Testis (tissue), 5 donors: ENCODE measurements around the gene ATPAF2. TPM values are rescaled to one million over a fixed set of nuclear protein-coding genes. Genes with fewer than 3 reads are reported as not detected.

Experiments
- DNase-seq: peaks from one replicate; pipeline ENCODE4 v3.0.0-alpha.2; 2019
- H3K27ac ChIP-seq, 2 donors: fragments of 200-600 bp; sonication (generic); one replicate each; pipeline ENCODE4 v1.5.1; 2019
- H3K27me3 ChIP-seq: fragments of 200-600 bp; sonication (generic); one replicate; pipeline ENCODE4 v1.5.1; 2019
- H3K36me3 ChIP-seq: fragments of 200-600 bp; sonication (generic); one replicate; pipeline ENCODE4 v1.5.1; 2017; ENCODE audit warnings: low read depth; ENCODE audit errors: missing control alignments
- H3K4me1 ChIP-seq: fragments of 200-600 bp; sonication (generic); one replicate; pipeline ENCODE4 v1.5.1; 2019
- H3K4me3 ChIP-seq, 2 donors: fragments of 200-600 bp; sonication (generic); one replicate each; pipeline ENCODE4 v1.5.1; 2017 to 2019
- H3K9me3 ChIP-seq: fragments of 200-600 bp; sonication (generic); one replicate; pipeline ENCODE4 v1.5.1; 2017
- POLR2A ChIP-seq: fragments of 450-650 bp; IDR thresholded peaks from one replicate; pipeline ENCODE4 v1.6.1; 2017; ENCODE audit warnings: antibody characterized with exemption, mild to moderate bottlenecking, moderate library complexity
- WGBS, 2 donors: methylation state at CpG; one replicate each; pipeline ENCODE4 v1.1.5; 2018; 5-methylcytosine and 5-hydroxymethylcytosine counted together
- intact Hi-C: fragments of 100-400 bp; cut with DNase I; formaldehyde crosslinking; loops from one replicate; pipeline ENCODE4 v1.15.1; 2023; ENCODE audit warnings: low total_unique reads
- long read RNA-seq, 2 donors: transcript quantifications; one replicate each; lab custom pipeline, GENCODE V29; 2026
- polyA plus RNA-seq: library from polyadenylated mRNA; stranded (reverse); fragments of 350-450 nt; fragmentation: Illumina TruSeq; extraction: RNeasy Lipid Tissue Mini Kit (QIAGEN cat#74804); gene quantifications from one replicate; pipeline ENCODE4 v1.2.3, GENCODE V29; 2014; ENCODE audit warnings: low read depth, low replicate concordance; ENCODE audit not compliant: insufficient read depth
- total RNA-seq, 2 donors: library from RNA; depleted of rRNA; stranded (reverse); fragments of >200 nt; gene quantifications; one replicate each; pipeline ENCODE4 v1.2.3, GENCODE V29; 2016
- TF ChIP-seq, protein P1 (sequence below), 3 experiments: fragments of 450-650 bp in 2 of 3; fragments of 200-600 bp in 1 of 3; sonication (generic) in 1 of 3; IDR thresholded peaks; one replicate each; pipeline ENCODE4 v1.5.1; 2016 to 2019; ENCODE audit warnings: antibody characterized with exemption in 3 of 3, mild to moderate bottlenecking in 2 of 3, moderate library complexity in 1 of 3

ATPAF2 gene
- 10 to 100 TPM; 42.6 to 63.3 TPM for total RNA-seq
- polyA plus RNA-seq: 59.9 TPM
- long read RNA-seq, donor 1, transcript ATPAF2-206 (8 exons, 1,564 nt): major isoform, 8 of 12 reads
- long read RNA-seq, donor 1, partial matches to known transcripts: 0 of 12 reads
- long read RNA-seq, donor 1, other reads (novel, unspliced or antisense): 0 of 12 reads
- long read RNA-seq, donor 2, partial matches to known transcripts: 0 of 1 reads
- long read RNA-seq, donor 2, other reads (novel, unspliced or antisense): 0 of 1 reads

DNA sequence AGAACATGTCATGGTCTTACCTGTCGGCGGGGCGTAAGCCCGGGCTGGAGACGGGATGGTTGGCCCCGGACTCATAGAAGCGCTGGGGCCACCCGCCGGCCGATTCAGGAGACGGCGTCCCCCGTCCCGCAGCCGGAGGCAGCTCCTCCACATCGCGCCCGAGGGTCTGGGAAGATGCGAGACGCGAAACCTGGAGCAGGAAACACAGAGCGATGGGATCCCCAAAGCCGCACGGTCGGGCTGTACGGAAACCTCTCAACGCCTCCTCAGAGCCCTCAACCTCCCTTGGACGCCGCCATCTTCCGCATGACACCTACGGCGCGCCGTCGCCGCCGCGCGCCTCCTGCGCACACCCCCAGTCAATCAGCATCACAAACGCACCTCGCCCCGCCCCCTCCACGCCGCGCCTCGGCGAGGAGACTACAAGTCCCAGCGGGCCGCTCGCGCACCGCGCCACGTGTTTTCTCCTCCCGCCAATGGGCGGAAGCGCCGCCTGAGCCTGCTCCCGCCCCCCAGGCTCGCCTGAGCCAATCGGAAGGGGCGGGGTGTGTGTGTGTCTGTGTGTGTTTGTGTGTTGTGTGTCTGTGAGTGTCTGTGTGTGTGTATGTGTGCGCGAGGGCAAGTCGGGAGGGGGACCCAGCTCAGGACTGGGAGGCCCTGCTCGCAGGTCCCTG is at the start of gene ATPAF2, which contains the start of gene GID4:
ATPAF2 (minus strand) TSS at position 308 of the 674 bp plus-strand sequence; CDS start at position 153, 155 bp downstream.
GID4 (plus strand) TSS at position 548 of the 674 bp plus-strand sequence; CDS start at position 605, 57 bp downstream.
- peak; percentile 100 for DNase-seq
- 0 to 1% methylated on average over 3 to 67 of the region's 67 CpGs for WGBS, 2 donors
- no peaks in the 10 kb centered on the region for H3K9me3 ChIP-seq
- TF ChIP-seq, protein P1, sequence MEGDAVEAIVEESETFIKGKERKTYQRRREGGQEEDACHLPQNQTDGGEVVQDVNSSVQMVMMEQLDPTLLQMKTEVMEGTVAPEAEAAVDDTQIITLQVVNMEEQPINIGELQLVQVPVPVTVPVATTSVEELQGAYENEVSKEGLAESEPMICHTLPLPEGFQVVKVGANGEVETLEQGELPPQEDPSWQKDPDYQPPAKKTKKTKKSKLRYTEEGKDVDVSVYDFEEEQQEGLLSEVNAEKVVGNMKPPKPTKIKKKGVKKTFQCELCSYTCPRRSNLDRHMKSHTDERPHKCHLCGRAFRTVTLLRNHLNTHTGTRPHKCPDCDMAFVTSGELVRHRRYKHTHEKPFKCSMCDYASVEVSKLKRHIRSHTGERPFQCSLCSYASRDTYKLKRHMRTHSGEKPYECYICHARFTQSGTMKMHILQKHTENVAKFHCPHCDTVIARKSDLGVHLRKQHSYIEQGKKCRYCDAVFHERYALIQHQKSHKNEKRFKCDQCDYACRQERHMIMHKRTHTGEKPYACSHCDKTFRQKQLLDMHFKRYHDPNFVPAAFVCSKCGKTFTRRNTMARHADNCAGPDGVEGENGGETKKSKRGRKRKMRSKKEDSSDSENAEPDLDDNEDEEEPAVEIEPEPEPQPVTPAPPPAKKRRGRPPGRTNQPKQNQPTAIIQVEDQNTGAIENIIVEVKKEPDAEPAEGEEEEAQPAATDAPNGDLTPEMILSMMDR (IDR thresholded peaks at IDR 0.05): peak in 1 of 3 experiments; percentile 15
- no peak for TF ChIP-seq POLR2A
- intact Hi-C loops: loop anchor here (10.0 kb wide), 2 partner anchors 144 to 354 kb away; partner anchors contain the start of gene RAI1
- no peaks in the 10 kb centered on the region for H3K36me3 ChIP-seq
- no peaks in the 10 kb centered on the region for H3K27me3 ChIP-seq
- peaks cover 24% of the 10 kb centered on the region for H3K4me1 ChIP-seq
- H3K4me3 ChIP-seq: peak within 1 kb of the TSS; percentile 75 to 83
- peak within 1 kb of the TSS; percentile 82 to 83 for H3K27ac ChIP-seq

DNA sequence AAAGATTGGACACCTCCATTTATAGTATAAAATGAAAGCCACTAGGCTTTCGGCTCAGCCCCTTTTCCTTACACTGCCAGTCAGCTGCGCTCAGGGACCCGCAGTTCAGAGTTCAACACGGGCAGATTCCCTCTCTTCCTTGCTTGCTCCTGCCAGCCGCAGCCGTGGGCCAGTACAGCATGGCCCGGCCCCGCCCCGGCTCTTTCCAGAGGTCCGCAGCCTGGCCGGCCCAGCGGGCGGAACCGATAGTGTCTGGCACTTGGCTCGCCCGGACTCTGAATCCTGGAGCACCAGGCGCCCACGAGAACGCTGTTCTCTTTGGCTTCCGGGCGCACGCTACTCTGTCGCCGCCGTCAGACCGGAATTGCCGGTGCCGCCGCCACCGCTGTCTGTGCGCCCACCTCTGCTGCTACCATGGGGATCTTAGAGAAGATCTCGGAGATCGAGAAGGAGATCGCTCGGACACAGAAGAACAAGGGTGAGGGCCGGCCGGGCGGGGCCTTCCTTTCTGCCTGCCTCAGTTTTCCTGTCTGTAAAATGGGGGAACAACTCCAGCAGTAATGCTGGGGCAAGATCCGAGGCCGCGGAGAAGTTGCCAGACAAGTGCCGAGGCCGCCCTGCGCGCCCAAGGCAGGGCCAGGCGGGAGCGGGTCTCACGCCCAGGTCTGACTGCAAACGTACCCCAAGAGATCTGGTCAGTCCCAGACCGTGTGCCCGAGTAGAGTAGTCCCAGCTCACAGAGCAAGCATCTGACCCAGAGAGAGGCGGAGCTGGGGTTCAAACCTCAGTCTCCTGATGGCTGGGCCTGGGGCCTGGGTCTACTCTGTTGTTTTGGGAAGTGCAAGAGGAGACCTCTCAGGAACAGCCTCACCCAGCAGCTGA is 48.9 kb upstream of the ATPAF2 start, which contains the start of gene DRG2:
DRG2 (plus strand) TSS at position 339 of the 882 bp plus-strand sequence; CDS start at position 415, 76 bp downstream.
- H3K4me3 ChIP-seq: peak within 1 kb of the TSS; percentile 76 to 86
- TF ChIP-seq, protein P1 (IDR thresholded peaks at IDR 0.05): no peak
- no peak for TF ChIP-seq POLR2A
- intact Hi-C loops: no loop called here
- H3K9me3 ChIP-seq: no peaks in the 10 kb centered on the region
- H3K36me3 ChIP-seq: no peaks in the 10 kb centered on the region
- peaks cover 6% of the 10 kb centered on the region for H3K4me1 ChIP-seq
- peak; percentile 92 for DNase-seq
- no peaks in the 10 kb centered on the region for H3K27me3 ChIP-seq
- H3K27ac ChIP-seq: peak within 1 kb of the TSS; percentile 46 to 76
- 0 to 2% methylated on average over 3 to 52 of the region's 52 CpGs for WGBS, 2 donors

DNA sequence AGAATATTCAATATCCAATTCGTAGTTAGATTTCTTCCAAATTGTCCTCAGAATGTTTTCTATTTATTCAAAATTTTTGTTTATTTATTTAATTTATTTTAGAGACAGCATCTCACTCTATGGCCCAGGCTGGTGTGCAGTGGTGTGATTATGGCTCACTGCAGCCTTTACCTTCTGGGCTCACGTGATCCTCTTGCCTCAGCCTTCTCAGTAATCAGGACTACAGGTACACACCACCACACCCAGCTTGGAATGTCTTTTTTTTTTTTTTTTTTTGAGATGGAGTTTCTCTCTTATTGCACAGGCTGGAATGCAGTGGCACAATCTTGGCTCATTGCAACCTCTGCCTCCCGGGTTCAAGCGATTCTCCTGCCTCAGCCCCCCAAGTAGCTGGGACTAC is 45.3 kb upstream of the ATPAF2 start:
- intact Hi-C loops: no loop called here
- Histone ChIP-seq H3K4me3 (no peak overlapping the region), H3K27ac (no peak overlapping the region), H3K9me3 (no peaks in the 10 kb centered on the region), H3K36me3 (no peaks in the 10 kb centered on the region), H3K4me1 (peaks cover 6% of the 10 kb centered on the region), H3K27me3 (no peaks in the 10 kb centered on the region)
- no peak for DNase-seq
- 89 to 96% methylated on average over 4 of the region's 4 CpGs for WGBS, 2 donors
- TF ChIP-seq POLR2A: no peak
- TF ChIP-seq, protein P1 (IDR thresholded peaks at IDR 0.05): no peak

DNA sequence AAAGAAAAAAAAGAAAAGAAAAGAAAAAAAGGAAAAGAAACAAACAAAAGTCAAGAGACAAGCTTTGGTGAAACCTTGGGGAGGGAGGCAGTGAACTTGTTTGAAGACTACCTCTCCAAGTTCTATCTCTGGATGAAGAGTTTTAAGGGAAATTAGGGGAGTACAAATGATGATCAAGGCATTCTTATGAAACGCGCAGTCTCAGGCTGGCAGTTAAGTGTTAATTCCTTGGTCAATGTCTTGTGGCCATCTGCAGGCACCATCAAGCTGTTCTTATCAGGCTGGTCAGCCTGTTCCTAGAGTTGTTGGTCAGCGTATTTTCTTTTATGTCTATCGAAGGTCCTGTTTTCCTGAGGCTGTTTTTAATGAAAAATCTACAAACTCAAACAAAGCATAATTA is 40.6 kb upstream of the ATPAF2 start:
- 67 to 76% methylated on average over 4 of the region's 4 CpGs for WGBS, 2 donors

More for the DNA sequence above, 40.6 kb upstream of the ATPAF2 start:
- Histone ChIP-seq H3K27me3 (no peaks in the 10 kb centered on the region), H3K9me3 (no peaks in the 10 kb centered on the region), H3K36me3 (no peaks in the 10 kb centered on the region), H3K4me3 (no peak overlapping the region), H3K27ac (no peak overlapping the region), H3K4me1 (no peaks in the 10 kb centered on the region)
- no peak for TF ChIP-seq POLR2A
- TF ChIP-seq, protein P1 (IDR thresholded peaks at IDR 0.05): no peak
- no peak for DNase-seq
- intact Hi-C loops: no loop called here
